ENCODE measurements around the gene LIN28A. TPM values are rescaled to one million over a fixed set of nuclear protein-coding genes. Genes with fewer than 3 reads are reported as not detected.
A peak's percentile ranks its signal among the peaks of the same experiment; 100 is the strongest.

The LIN28A gene
- total and polyA plus RNA-seq, 10 of the 15 experiments (the other 5 are each of a cell fraction or from before 2014, with no cell fraction given): 0.13 to 0.59 (median 0.30) TPM; not detected in 7

GRCh38 chr1:26470878-26471497 is 60.4 kb downstream of the LIN28A start:
- in situ Hi-C loops (cut with MboI): no loop called here
- Histone ChIP-seq H3K4me3 (peak overlapping the region; percentile 84), H3K4me2 (ENCODE audit: control insufficient read depth, insufficient read depth) (peak overlapping the region; percentile 98)

More at GRCh38 chr1:26470878-26471497, 60.4 kb downstream of the LIN28A start:
- Histone ChIP-seq H3K36me3 (ENCODE audit: control insufficient read depth in 2 of 2, insufficient read depth in 2 of 2, low read length in 1 of 2) (peaks cover 8 to 29% of the 10 kb centered on the region in 2 experiments), H3K9me3 (replicated peaks; ENCODE audit: control insufficient read depth, insufficient read depth, low read length) (no peaks in the 10 kb centered on the region), H3K79me2 (ENCODE audit: control insufficient read depth, insufficient read depth, low read length) (peaks cover 25% of the 10 kb centered on the region), H3K27me3 (replicated peaks in 1 of 2; ENCODE audit: control insufficient read depth in 2 of 2, insufficient read depth in 2 of 2, low read length in 1 of 2) (no peaks in the 10 kb centered on the region), H3K9ac (ENCODE audit: control insufficient read depth, insufficient read depth, low read length) (peak overlapping the region; percentile 83), H3K27ac (ENCODE audit: control insufficient read depth, insufficient read depth) (no peak overlapping the region; the same call in 1 of the 2 replicates), H4K20me1 (ENCODE audit: control insufficient read depth, insufficient read depth) (no peaks in the 10 kb centered on the region; the same call in 1 of the 2 replicates), H3K4me1 (ENCODE audit: control insufficient read depth, insufficient read depth, low read length) (peaks cover 19% of the 10 kb centered on the region), H2AFZ (ENCODE audit: control insufficient read depth, low read depth, low read length) (no peak overlapping the region)
- intact Hi-C loops (cut with micrococcal nuclease; ENCODE audit: unreplicated experiment): no loop called here
- SMC1A ChIA-PET (ENCODE audit: uncharacterized antibody, unreplicated experiment): interaction anchor here (0.6 to 1.2 kb wide), 4 partner anchors 29 to 366 kb away, joined by 3 read pairs; no protein-coding TSS in a partner anchor
- FAIRE-seq (no peak), ATAC-seq (no peak), DNase-seq (ENCODE audit: low read depth, low spot score) (no peak)
- 65% methylated on average over 14 of the region's 14 CpGs for WGBS (ENCODE audit: insufficient coverage, insufficient replicate concordance, low lambda C conversion rate, missing lambda C conversion rate)
- no TSS peak for BruUV-seq (replicated peaks)
- POLR2A ChIA-PET: interaction anchor here (0.6 to 4.5 kb wide), 6 partner anchors 9 to 153 kb away, joined by 3 to 24 read pairs (median 4); partner anchors contain the start of genes CD52 and DHDDS
- CTCF ChIA-PET: interaction anchor here (0.6 to 3.6 kb wide), 25 partner anchors 8 to 1140 kb away, joined by 3 to 23 read pairs (median 4); partner anchors contain the start of genes CD52 and DHDDS
- TF ChIP-seq POLR2AphosphoS2 (IDR thresholded peaks at IDR 0.05; ENCODE audit: low read depth, low read length): peak; percentile 2; the same call in 1 of the 2 replicates
- no peak for TF ChIP-seq IKZF1 (conservative IDR thresholded peaks at IDR 0.05)
- no peak for TF ChIP-seq ZNF24 (IDR thresholded peaks at IDR 0.05)
- TF ChIP-seq, protein P1, sequence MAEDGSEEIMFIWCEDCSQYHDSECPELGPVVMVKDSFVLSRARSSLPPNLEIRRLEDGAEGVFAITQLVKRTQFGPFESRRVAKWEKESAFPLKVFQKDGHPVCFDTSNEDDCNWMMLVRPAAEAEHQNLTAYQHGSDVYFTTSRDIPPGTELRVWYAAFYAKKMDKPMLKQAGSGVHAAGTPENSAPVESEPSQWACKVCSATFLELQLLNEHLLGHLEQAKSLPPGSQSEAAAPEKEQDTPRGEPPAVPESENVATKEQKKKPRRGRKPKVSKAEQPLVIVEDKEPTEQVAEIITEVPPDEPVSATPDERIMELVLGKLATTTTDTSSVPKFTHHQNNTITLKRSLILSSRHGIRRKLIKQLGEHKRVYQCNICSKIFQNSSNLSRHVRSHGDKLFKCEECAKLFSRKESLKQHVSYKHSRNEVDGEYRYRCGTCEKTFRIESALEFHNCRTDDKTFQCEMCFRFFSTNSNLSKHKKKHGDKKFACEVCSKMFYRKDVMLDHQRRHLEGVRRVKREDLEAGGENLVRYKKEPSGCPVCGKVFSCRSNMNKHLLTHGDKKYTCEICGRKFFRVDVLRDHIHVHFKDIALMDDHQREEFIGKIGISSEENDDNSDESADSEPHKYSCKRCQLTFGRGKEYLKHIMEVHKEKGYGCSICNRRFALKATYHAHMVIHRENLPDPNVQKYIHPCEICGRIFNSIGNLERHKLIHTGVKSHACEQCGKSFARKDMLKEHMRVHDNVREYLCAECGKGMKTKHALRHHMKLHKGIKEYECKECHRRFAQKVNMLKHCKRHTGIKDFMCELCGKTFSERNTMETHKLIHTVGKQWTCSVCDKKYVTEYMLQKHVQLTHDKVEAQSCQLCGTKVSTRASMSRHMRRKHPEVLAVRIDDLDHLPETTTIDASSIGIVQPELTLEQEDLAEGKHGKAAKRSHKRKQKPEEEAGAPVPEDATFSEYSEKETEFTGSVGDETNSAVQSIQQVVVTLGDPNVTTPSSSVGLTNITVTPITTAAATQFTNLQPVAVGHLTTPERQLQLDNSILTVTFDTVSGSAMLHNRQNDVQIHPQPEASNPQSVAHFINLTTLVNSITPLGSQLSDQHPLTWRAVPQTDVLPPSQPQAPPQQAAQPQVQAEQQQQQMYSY (CRISPR knock-in tag; IDR thresholded peaks at IDR 0.05): no peak
- TF ChIP-seq GABPA (IDR thresholded peaks at IDR 0.05; ENCODE audit: low read depth): no peak
- 0 out of 2 replicates have a peak, but pooled peaks have one; percentile 7 for TF ChIP-seq POLR2A (IDR thresholded peaks at IDR 0.05; ENCODE audit: low read depth, low read length)
- no peak for TF ChIP-seq IRF4 (IDR thresholded peaks at IDR 0.05; ENCODE audit: low read depth, low read length)
- RAD21 ChIA-PET (ENCODE audit: unreplicated experiment): interaction anchor here (0.6 to 2.8 kb wide), 3 partner anchors 30 to 54 kb away, joined by 3 to 12 read pairs (median 3); no protein-coding TSS in a partner anchor
